Smooth muscle cell (in vitro differentiated cells): ENCODE results near the gene CFAP300. TPM values are rescaled to one million over a fixed set of nuclear protein-coding genes. Genes with fewer than 3 reads are reported as not detected.

ENCODE experiments used
- DNase-seq: peaks from one replicate; lab custom pipeline; 2025; ENCODE audit not compliant: unreplicated experiment; lab: John Stamatoyannopoulos, UW
- H2AFZ ChIP-seq: fragments of 200-600 bp; sonication (generic); 2 replicates; pipeline ENCODE4 v1.6.0; 2016; ENCODE audit warnings: antibody characterized with exemption, low read depth, mild to moderate bottlenecking
- H3F3A ChIP-seq: fragments of 200-600 bp; sonication (generic); 2 replicates; pipeline ENCODE4 v1.6.0; 2017; ENCODE audit warnings: antibody characterized with exemption, low read depth
- H3K27ac ChIP-seq: fragments of 200-600 bp; sonication (generic); 2 replicates; pipeline ENCODE4 v1.5.1; 2016; ENCODE audit warnings: low read depth, mild to moderate bottlenecking
- H3K27me3 ChIP-seq: fragments of 200-600 bp; sonication (generic); 2 replicates; pipeline ENCODE4 v1.6.1; 2016; ENCODE audit warnings: low read depth, mild to moderate bottlenecking
- H3K36me3 ChIP-seq: fragments of 200-600 bp; sonication (generic); 2 replicates; pipeline ENCODE4 v1.5.1; 2016; ENCODE audit warnings: low read depth
- H3K4me1 ChIP-seq: fragments of 200-600 bp; sonication (generic); 2 replicates; pipeline ENCODE4 v1.5.1; 2016; ENCODE audit warnings: low read depth
- H3K4me2 ChIP-seq: fragments of 200-600 bp; sonication (generic); 2 replicates; pipeline ENCODE4 v1.6.0; 2016; ENCODE audit warnings: mild to moderate bottlenecking
- H3K4me3 ChIP-seq: fragments of 200-600 bp; sonication (generic); 2 replicates; pipeline ENCODE4 v1.5.1; 2016; ENCODE audit warnings: mild to moderate bottlenecking
- H3K79me2 ChIP-seq: fragments of 200-600 bp; sonication (generic); 2 replicates; pipeline ENCODE4 v1.6.0; 2016; ENCODE audit warnings: low read depth, mild to moderate bottlenecking
- H3K9ac ChIP-seq: fragments of 200-600 bp; sonication (generic); 2 replicates; pipeline ENCODE4 v1.6.0; 2016; ENCODE audit warnings: low read depth
- H3K9me3 ChIP-seq: fragments of 200-600 bp; sonication (generic); replicated peaks from 2 replicates; pipeline ENCODE4 v1.5.1; 2016; ENCODE audit warnings: low read depth
- H4K20me1 ChIP-seq: fragments of 200-600 bp; sonication (generic); 2 replicates; pipeline ENCODE4 v1.6.0; 2016; ENCODE audit warnings: low read depth
- WGBS: methylation state at CpG from one replicate; pipeline ENCODE4 v1.1.7; 2016; ENCODE audit warnings: low lambda C conversion rate; 5-methylcytosine and 5-hydroxymethylcytosine counted together
- polyA plus RNA-seq: library from polyadenylated mRNA; unstranded; fragments of >200 nt; fragmentation: Nextera tagmentation; extraction: Ambion mirVana; gene quantifications from 2 replicates; pipeline ENCODE4 v1.2.1, GENCODE V29; 2016
- total RNA-seq: library from RNA; depleted of rRNA; stranded (reverse); fragments of >200 nt; gene quantifications from 2 replicates; pipeline ENCODE4 v1.2.3, GENCODE V29; 2014
- TF ChIP-seq, protein P1 (sequence below): fragments of 200-600 bp; sonication (generic); IDR thresholded peaks from 2 replicates; pipeline ENCODE4 v1.5.1; 2017; ENCODE audit warnings: borderline replicate concordance, mild to moderate bottlenecking, antibody characterized with exemption; ENCODE audit not compliant: insufficient read depth, poor library complexity, severe bottlenecking

The CFAP300 gene
- total and polyA plus RNA-seq, 2 experiments from 2014 or later = 5.6 to 18.2 TPM

DNA sequence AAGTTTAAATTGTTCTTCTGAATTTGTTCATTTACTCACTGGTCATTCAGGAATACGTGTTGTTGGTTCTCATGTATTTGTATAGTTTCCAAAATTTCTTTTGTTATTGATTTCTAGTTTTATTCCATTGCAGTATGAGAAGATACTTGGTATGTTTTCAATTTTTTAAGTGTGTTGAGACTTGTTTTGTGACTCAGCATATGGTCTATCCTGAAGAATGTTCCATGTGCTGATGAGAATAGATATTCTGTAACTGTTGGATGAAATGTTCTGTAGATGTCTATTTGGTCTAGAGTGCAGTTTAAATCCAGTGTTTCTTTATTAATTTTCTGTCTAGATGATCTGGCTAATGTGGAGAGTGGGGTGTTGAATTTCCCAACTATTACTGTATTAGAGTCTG, 23.5 kb downstream of the CFAP300 start:
- Histone ChIP-seq H3K79me2 (no peaks in the 10 kb centered on the region), H3K4me2 (no peak overlapping the region), H3K36me3 (peaks cover 6% of the 10 kb centered on the region)

DNA sequence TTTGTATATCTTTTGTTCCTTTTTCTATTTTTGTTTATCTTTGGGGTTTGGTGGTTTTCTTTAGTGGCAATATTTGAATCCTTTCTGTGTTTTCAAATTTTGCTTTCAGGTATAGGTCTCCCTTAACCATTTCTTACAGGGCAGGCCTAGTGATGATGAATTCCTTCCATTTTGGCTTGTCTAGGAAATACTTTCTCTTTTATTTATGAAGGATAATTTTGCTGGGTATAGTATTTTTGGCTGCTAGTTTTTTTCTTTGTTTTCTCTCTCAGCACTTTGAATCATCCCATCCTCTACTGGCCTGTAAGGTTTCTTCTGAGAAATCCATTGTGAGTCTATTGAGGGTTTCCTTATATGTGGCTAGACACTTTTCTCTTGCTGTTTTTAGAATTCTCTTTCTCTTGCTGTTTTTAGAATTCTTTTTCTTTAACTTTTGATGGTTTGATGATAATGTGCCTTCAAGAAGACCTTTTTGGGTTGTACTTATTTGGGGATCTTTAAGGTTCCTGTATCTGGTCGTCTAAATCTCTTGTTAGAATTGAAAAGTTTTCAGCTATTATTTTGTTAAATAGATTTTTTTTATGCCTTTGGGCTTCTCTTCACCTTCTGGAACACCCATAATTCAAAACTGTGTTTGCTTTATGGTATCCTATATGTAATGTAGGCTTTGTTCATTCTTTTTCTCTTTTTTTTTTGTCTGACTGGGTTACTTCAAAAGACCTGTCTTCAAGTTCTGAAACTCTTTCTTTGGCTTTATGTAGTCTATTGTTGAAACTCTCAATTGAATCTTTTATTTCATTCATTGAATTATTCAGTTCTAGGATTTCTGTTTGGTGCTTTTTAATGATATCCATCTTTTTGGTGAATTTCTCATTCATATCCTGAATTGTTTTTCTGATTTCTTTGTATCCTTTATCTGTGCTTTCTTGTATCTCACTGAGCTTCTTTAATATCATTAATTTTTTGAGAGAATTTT, 24.5 kb downstream of the CFAP300 start:
- 64% methylated on average over 1 of the region's 1 CpG for WGBS
- Histone ChIP-seq H3K4me2 (no peak overlapping the region), H3K4me3 (no peak overlapping the region), H3K79me2 (no peaks in the 10 kb centered on the region), H3K27ac (no peak overlapping the region), H3K4me1 (no peaks in the 10 kb centered on the region), H3F3A (no peaks in the 10 kb centered on the region), H4K20me1 (no peaks in the 10 kb centered on the region), H3K36me3 (peaks cover 6% of the 10 kb centered on the region), H3K27me3 (no peaks in the 10 kb centered on the region), H3K9ac (no peak overlapping the region), H3K9me3 (peaks cover 20% of the 10 kb centered on the region), H2AFZ (no peak overlapping the region)
- no peak for DNase-seq
- TF ChIP-seq, protein P1, sequence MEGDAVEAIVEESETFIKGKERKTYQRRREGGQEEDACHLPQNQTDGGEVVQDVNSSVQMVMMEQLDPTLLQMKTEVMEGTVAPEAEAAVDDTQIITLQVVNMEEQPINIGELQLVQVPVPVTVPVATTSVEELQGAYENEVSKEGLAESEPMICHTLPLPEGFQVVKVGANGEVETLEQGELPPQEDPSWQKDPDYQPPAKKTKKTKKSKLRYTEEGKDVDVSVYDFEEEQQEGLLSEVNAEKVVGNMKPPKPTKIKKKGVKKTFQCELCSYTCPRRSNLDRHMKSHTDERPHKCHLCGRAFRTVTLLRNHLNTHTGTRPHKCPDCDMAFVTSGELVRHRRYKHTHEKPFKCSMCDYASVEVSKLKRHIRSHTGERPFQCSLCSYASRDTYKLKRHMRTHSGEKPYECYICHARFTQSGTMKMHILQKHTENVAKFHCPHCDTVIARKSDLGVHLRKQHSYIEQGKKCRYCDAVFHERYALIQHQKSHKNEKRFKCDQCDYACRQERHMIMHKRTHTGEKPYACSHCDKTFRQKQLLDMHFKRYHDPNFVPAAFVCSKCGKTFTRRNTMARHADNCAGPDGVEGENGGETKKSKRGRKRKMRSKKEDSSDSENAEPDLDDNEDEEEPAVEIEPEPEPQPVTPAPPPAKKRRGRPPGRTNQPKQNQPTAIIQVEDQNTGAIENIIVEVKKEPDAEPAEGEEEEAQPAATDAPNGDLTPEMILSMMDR = no peak

More for the DNA sequence above, 23.5 kb downstream of the CFAP300 start:
- no peak for DNase-seq
- no peaks in the 10 kb centered on the region for H3F3A ChIP-seq
- H3K9ac ChIP-seq = no peak overlapping the region
- H3K27ac ChIP-seq = no peak overlapping the region
- H3K4me1 ChIP-seq = no peaks in the 10 kb centered on the region
- TF ChIP-seq, protein P1 = no peak
- 0% methylated on average over 1 of the region's 1 CpG for WGBS
- no peak overlapping the region for H3K4me3 ChIP-seq
- H2AFZ ChIP-seq = no peak overlapping the region
- H3K27me3 ChIP-seq = no peaks in the 10 kb centered on the region
- H4K20me1 ChIP-seq = no peaks in the 10 kb centered on the region
- peaks cover 20% of the 10 kb centered on the region for H3K9me3 ChIP-seq

DNA sequence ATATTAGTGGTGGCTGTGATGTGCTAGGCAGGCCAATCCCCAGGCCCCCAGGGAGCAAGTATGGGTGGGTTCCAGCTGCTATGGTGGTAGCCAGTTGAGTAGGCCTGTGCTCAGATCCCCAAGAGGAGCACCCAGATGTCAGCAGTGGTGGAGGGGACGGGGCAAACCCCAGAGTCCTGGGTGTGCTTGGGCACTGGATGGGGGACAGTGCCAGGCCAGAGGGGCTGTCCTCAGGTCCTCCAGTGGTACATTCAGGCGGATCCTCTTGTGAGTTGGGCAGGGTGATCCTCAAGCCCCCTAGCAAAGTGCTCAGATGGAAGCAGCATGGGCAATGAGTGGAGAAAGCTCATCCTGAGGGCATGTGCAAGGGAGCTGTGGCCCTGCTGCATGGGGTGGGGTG, 26.0 kb downstream of the CFAP300 start:
- no peaks in the 10 kb centered on the region for H3K27me3 ChIP-seq
- no peaks in the 10 kb centered on the region for H4K20me1 ChIP-seq
- no peak overlapping the region for H3K4me2 ChIP-seq
- H3F3A ChIP-seq = no peaks in the 10 kb centered on the region
- no peaks in the 10 kb centered on the region for H3K4me1 ChIP-seq
- 94% methylated on average over 2 of the region's 2 CpGs for WGBS
- no peak overlapping the region for H2AFZ ChIP-seq
- no peak overlapping the region for H3K9ac ChIP-seq
- no peak overlapping the region for H3K27ac ChIP-seq
- H3K9me3 ChIP-seq = peaks cover 20% of the 10 kb centered on the region
- TF ChIP-seq, protein P1 = no peak
- no peak overlapping the region for H3K4me3 ChIP-seq
- no peaks in the 10 kb centered on the region for H3K79me2 ChIP-seq
- peaks cover 6% of the 10 kb centered on the region for H3K36me3 ChIP-seq
- no peak for DNase-seq
